Testis (tissue), 2 donors: ENCODE measurements around the gene DMD.

Experiments
- CTCF ChIP-seq, 3 experiments: fragments of 450-650 bp in 2 of 3; fragments of 200-600 bp in 1 of 3; sonication (generic) in 1 of 3; IDR thresholded peaks; one replicate each; pipeline ENCODE4 v1.5.1; 2016 to 2019; ENCODE audit warnings: antibody characterized with exemption in 3 of 3, mild to moderate bottlenecking in 2 of 3, moderate library complexity in 1 of 3
- POLR2A ChIP-seq: fragments of 450-650 bp; IDR thresholded peaks from one replicate; pipeline ENCODE4 v1.6.1; 2017; ENCODE audit warnings: antibody characterized with exemption, mild to moderate bottlenecking, moderate library complexity

- no peak for TF ChIP-seq CTCF (IDR thresholded peaks at IDR 0.05)
- TF ChIP-seq POLR2A, result no peak
These were observed 1845.3 kb downstream of the DMD start for GRCh38 chrX:31366041-31366440.
